Neutrophil (primary cell): ENCODE data around the gene MYCL.

ENCODE experiments used
- H3K27ac ChIP-seq: fragments of 200-600 bp; sonication (generic); 2 replicates; pipeline ENCODE4 v1.5.1; 2016; ENCODE audit warnings: mild to moderate bottlenecking, moderate library complexity
- H3K27me3 ChIP-seq: fragments of 200-600 bp; sonication (generic); 2 replicates; pipeline ENCODE4 v1.6.0; 2016; ENCODE audit warnings: mild to moderate bottlenecking
- H3K36me3 ChIP-seq: fragments of 200-600 bp; sonication (generic); 2 replicates; pipeline ENCODE4 v1.5.1; 2017
- H3K4me1 ChIP-seq, 2 experiments: fragments of 200-600 bp in 1 of 2; sonication (generic) in 1 of 2; 1 replicate in 1 of 2; 2 replicates in 1 of 2; pipeline versions ENCODE4 v1.5.1 to v1.6.1; 2013 to 2016; ENCODE audit warnings: low read depth in 1 of 2, low read length in 1 of 2, mild to moderate bottlenecking in 1 of 2, moderate library complexity in 1 of 2; ENCODE audit not compliant: control insufficient read depth in 1 of 2, insufficient read depth in 1 of 2
- H3K4me3 ChIP-seq, 2 experiments: fragments of 200-600 bp in 1 of 2; sonication (generic) in 1 of 2; 1 replicate in 1 of 2; 2 replicates in 1 of 2; pipeline ENCODE4 v1.5.1; 2013 to 2016; ENCODE audit warnings: low read depth in 1 of 2, low read length in 1 of 2, mild to moderate bottlenecking in 1 of 2, moderate library complexity in 1 of 2
- H3K9me3 ChIP-seq: fragments of 200-600 bp; sonication (generic); 2 replicates; pipeline ENCODE4 v1.5.1; 2016
- CTCF ChIP-seq: fragments of 200-600 bp; sonication (generic); IDR thresholded peaks from 2 replicates; pipeline ENCODE4 v1.5.1; 2016; ENCODE audit warnings: antibody characterized with exemption

MYCL gene

DNA sequence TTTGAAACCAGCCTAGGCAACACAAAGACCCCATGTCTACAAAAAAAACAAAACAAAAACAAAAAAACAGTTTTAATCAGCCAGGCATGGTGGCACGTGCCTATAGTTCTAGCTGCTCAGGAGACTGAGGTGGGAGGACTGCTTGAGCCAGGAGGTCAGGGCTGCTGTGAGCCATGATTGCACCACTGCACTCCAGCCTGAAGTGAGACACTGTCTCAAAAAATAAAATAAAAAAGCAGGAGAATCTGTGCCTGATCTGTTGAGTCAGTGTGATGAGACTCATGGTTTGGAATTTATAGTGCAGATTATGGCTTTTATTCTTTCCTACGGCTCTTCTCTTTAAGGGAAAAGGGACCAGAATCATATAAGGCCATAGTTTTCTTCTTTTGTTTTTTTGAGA, 35.0 kb downstream of the MYCL start:
- H3K9me3 ChIP-seq: no peaks in the 10 kb centered on the region
- no peak for TF ChIP-seq CTCF
- H3K4me3 ChIP-seq: no peak overlapping the region
- H3K4me1 ChIP-seq: peaks cover 0 to 3% of the 10 kb centered on the region in 2 experiments
- H3K27ac ChIP-seq: no peak overlapping the region
- H3K27me3 ChIP-seq: no peaks in the 10 kb centered on the region
- H3K36me3 ChIP-seq: no peaks in the 10 kb centered on the region

DNA sequence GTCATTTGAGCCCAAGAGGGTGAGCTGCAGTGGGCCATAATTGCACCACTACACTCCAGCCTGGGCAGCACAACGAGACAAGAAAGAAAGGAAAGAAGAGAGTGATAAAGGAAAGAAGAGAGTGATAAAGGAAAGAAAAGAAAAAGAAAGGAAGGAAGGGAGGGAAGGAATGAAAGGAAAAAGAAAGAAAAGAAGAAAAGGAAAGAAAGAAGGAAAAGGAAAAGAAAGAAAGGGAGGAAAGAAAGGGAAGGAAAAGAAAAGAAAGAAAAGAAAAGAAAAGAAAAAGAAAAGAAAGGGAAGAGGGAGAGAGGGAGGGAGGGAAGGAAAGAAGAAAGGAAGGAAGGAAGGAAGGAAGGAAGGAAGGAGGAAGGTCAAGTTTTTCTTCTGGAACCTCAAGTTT, 36.0 kb downstream of the MYCL start:
- no peak for TF ChIP-seq CTCF
- Histone ChIP-seq H3K36me3 (no peaks in the 10 kb centered on the region), H3K9me3 (no peaks in the 10 kb centered on the region), H3K27me3 (no peaks in the 10 kb centered on the region), H3K4me3 (no peak overlapping the region), H3K4me1 (peaks cover 0 to 3% of the 10 kb centered on the region in 2 experiments), H3K27ac (no peak overlapping the region)

DNA sequence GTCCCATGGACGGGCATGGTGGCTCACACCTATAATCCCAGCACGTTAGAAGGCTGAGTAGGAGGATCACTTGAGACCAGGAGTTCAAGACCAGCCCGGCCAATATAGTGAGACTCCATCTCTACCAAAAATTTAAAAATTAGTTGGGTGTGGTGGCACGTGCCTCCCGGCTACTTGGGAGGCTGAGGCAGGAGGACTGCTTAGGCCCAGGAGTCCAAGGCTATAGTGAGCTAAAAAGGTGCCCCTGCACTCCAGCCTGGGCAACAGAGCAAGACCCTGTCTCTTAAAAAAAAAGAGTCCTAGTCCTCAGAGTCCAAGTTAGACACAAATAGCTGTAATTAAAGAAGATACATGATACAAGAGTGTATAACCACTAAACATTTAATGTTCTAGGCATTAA, 38.5 kb downstream of the MYCL start:
- H3K27me3 ChIP-seq: no peaks in the 10 kb centered on the region
- no peak overlapping the region for H3K27ac ChIP-seq
- H3K9me3 ChIP-seq: no peaks in the 10 kb centered on the region
- no peaks in the 10 kb centered on the region for H3K36me3 ChIP-seq
- H3K4me1 ChIP-seq: peaks cover 0 to 3% of the 10 kb centered on the region in 2 experiments
- no peak for TF ChIP-seq CTCF
- no peak overlapping the region for H3K4me3 ChIP-seq

DNA sequence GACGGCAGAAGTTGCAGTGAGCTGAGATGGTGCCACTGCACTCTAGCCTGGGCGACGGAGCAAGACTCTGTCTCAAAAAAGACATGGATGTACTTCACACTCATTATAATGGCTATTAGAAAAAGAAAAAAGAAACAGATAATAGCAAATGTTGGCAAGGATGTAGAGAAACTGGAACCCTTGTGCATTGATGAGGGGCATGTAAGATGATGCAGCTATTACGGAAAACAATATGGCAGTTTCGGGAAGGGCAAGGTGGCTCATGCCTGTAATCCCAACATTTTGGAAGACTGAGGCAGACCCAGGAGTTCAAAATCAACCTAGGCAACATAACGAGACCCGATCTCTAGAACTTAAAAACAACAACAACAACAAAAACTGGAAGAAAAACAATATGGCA, 40.7 kb downstream of the MYCL start:
- TF ChIP-seq CTCF: no peak
- Histone ChIP-seq H3K4me3 (no peak overlapping the region), H3K4me1 (peaks cover 0 to 3% of the 10 kb centered on the region in 2 experiments), H3K36me3 (no peaks in the 10 kb centered on the region), H3K27me3 (no peaks in the 10 kb centered on the region), H3K27ac (no peak overlapping the region), H3K9me3 (no peaks in the 10 kb centered on the region)

- Histone ChIP-seq H3K4me1 (peaks cover 0 to 3% of the 10 kb centered on the region in 2 experiments), H3K27ac (no peak overlapping the region), H3K4me3 (no peak overlapping the region), H3K27me3 (no peaks in the 10 kb centered on the region), H3K9me3 (no peaks in the 10 kb centered on the region), H3K36me3 (no peaks in the 10 kb centered on the region)
- no peak for TF ChIP-seq CTCF
Measured at GRCh38 chr1:39859859-39860812, 41.6 kb downstream of the MYCL start.
